ENCODE results near the gene PAN3.

Gene PAN3

DNA sequence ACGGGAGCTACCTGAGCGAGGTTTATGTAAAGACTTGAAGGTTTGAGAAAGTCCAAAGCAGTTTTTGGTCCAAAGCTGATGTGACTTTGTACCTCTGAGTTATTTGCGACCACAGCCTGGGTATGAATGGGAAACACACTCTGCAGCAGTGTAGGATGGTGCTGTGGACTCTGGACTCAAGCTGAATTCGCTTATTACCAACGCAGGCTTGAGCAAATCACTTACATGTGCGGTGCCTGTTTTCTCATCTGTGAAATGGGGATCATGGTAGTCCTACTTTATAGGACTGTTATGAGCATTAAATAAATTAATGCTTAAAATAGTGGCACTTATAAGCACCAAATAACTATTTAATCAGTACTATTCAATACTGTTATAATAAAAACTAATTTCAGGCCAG, 176.5 kb downstream of the PAN3 start:
- no peak for DNase-seq (ENCODE audit: low read depth)

DNA sequence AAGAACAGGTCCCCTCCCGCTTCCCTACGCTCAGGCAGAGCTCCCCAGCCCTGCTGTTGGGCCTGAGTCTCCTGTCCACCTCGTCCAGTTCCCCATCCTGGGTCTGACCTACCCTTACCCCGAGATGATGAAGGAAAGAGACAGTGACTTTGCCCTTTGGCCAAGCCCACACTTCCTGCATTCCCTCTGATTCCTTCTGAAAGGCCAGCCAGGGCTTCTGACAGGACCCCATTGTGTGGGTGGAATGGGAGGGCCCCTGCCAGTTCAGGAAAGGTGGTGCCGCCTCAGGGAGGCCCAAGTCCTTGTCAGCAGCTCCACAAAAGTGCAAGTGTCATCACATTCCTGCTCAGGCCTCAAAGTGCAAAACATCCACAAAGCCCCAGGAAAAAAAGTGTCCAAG, 177.8 kb downstream of the PAN3 start:
- DNase-seq (ENCODE audit: low read depth) = no peak

GRCh38 chr13:28316836-28317235, 178.5 kb downstream of the PAN3 start:
- no peak for DNase-seq (ENCODE audit: low read depth)

- DNase-seq (ENCODE audit: low read depth) = no peak
Measured at GRCh38 chr13:28318496-28318895, 180.2 kb downstream of the PAN3 start.

DNA sequence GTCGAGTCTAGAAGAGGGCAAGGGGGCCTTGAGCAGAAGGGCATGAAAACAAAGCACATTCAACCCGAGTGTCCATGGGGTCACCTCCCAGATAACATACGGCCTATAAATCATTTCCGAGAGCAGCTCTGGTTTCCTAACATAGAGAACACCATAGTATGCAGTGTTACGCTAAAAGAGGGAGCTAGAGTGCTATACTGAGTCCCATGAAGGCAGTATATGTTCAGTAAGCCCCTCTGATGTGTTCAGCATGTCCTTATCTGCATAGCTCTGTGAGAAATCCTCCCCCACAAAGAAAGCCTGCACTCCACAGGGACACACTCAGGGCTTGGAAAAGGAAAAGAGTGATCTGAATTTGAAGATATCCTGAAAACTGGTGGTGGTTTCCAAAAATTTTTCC, 181.2 kb downstream of the PAN3 start:
- DNase-seq (ENCODE audit: low read depth) = no peak

- DNase-seq (ENCODE audit: low read depth) = no peak
Measured at GRCh38 chr13:28320209-28320608, 181.9 kb downstream of the PAN3 start.

GRCh38 chr13:28320884-28321574, 182.7 kb downstream of the PAN3 start:
- DNase-seq (ENCODE audit: low read depth) = no peak

GRCh38 chr13:28321756-28322155, 183.4 kb downstream of the PAN3 start:
- no peak for DNase-seq (ENCODE audit: low read depth)

DNA sequence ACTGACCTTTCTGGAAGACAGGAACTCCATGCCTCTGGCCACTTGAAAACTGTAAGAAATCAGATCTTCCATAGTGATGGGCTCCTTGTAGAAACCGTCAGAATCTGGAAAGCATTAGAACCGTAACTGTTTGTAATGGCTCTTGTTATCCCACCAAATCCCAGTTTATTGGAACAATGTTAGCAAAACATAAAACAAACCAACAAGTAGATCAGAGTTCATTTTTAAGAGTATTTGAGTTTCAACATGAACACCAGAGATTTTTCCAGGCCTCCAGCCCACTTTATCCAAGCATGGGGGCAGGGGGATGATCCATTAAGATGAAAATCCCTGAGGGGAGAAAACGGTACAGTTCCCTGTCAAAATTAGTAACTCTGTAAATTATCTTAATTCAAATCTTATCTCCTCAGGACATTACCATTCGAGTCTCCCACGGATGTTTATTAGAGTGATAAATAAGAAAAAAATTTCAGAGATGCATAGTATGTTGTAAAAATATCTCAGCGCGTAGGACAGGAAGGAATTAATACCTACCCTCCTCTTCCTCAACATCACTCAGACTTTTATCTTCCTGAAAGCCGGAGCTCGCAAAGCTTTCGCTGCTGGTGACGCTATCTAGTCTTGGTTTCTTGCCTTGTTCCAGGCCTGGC, 184.0 kb downstream of the PAN3 start:
- DNase-seq (ENCODE audit: low read depth) = no peak

- no peak for DNase-seq (ENCODE audit: low read depth)
Measured at GRCh38 chr13:28324181-28324789, 185.9 kb downstream of the PAN3 start.

DNA sequence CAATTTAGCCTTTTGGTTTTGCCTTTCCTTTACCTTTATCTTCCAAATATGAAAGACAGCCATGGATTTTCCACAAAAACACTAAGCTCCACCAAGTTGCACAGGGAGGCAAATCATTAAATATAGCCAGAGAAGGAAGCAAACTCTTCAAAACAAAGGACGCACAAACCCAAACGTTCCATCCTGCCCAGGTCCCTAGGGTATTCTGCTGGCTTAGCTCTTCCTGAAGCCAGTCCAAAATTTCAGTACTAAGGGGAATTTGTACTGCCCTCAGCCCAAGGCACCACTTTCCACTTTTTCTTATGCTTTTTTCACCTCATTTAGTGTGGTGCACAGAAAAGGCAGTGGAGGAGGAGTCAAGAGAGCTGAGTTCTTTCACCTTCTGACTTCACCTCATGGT, 186.7 kb downstream of the PAN3 start:
- no peak for DNase-seq (ENCODE audit: low read depth)

GRCh38 chr13:28326056-28326455, 187.7 kb downstream of the PAN3 start:
- DNase-seq (ENCODE audit: low read depth) = no peak

GRCh38 chr13:28327373-28328270, 189.3 kb downstream of the PAN3 start:
- DNase-seq (ENCODE audit: low read depth) = no peak

- DNase-seq (ENCODE audit: low read depth) = no peak
Measured at GRCh38 chr13:28328271-28328607, 189.9 kb downstream of the PAN3 start.

- DNase-seq (ENCODE audit: low read depth) = no peak
Measured at GRCh38 chr13:28329395-28330158, 191.2 kb downstream of the PAN3 start.

DNA sequence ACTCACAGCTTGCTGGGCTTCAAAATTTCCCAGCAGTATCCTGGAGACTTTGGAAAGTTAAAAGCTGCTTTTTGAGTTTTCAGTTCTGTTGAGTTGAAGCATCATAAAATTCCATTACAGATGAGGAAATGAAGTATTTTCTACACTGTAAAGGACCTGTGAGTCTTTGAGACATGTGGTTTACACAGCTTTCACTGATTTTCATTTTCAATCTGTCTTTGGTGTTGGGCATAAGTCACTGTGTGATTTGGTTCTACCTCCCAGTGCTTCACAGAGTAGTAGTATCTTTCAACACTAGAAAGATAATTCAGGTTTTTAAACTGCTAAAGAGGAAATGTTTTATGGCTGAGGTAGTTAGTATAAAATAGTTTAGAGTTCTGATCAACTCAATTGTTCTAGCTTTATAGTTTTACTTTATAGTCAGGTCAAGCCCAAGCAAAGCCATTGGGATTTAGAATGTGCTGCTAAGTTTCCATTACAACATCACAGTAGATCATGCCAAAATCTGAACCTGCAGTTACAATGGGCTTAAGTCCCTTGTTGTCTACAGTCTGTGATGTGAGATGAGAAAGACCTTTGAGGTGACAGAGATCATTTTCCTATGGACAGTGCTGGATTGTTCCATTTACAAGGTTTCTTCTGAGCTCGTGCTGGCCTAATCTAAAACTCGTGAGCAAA, 195.0 kb downstream of the PAN3 start:
- DNase-seq (ENCODE audit: low read depth) = no peak

DNA sequence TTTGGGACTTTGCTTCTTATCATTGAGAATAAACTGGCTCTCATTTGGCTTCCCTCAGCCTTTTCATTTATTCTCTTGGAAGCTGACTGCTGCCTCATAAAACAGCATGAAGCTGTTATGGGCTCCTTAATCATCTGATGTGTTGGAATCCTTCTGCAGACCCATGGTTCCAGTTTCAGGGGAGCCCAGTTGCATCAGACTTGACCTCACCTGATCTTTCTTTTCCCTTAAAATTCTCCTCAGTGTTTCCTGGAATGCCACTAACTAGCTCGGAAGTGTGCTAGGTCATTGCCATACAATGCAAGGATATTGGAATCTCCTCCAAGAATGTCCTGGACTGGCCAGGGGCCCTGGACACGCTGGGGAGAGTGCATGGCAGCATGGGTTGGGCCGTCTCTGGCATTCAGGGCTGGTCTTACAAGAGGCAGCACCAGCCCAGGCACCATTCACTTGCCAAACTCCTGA, 197.9 kb downstream of the PAN3 start:
- DNase-seq (ENCODE audit: low read depth) = no peak

DNA sequence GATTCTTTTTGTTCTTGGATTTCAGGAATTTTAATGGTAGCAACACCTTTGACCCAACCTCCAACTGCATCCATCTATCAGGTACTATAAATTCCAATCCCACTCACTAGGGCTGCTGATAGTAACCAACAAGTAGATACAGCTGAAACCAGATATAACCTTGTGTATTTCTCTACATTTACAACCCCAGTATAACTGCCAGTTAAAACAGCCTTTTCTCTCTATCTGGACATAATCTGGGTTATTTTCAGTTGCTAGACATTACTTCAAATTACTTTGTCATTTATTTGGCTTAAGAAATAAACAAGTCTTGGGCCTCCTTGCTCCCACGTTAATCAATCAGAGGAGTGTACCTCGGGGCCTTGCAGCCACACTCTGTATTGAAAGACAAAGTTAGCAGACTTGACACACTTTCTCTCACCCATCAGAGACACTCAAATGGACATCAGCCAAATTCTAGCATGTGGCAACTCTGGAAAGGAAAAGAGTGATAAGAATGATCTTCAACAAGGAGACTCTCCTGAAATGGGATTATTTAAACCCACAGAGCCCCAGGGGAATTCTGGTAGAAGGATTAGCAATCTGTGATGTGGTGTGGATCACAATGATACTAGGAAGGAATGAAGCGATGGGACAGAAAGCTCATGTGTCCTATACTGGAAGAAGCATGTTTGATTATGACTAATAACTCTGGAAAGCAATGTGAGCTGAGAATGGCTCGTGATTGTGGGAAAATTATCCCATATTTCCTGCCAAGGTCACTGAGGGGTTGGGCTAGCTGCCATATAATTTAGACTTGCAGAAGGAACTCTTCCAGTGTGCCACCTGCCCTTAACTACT, 199.0 kb downstream of the PAN3 start:
- DNase-seq (ENCODE audit: low read depth) = no peak

- no peak for DNase-seq (ENCODE audit: low read depth)
Measured at GRCh38 chr13:28338006-28338574, 199.7 kb downstream of the PAN3 start.

DNA sequence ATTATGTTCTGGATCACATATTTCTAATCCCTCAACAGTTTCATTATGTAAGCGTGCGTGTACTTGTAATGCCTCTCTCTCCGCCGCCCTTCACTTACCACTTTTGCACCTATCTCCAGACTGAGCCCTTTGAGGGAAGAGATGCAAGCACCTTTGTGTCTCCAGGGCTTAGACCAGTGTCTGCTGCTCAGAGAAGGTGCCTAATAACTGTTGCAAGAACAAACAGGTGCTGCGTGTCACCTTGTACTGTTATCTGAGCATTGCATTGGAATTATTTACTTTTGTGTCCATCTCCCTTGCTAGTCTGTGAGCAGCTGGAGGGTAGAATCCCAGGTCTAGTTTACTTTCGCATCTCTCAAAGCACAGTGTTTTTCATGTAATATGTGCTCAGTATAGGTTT, 200.4 kb downstream of the PAN3 start:
- DNase-seq (ENCODE audit: low read depth) = no peak

All from HS-27A (cell line).